Endodermal cell (in vitro differentiated cells): ENCODE results near the gene UTP15. TPM values are rescaled to one million over a fixed set of nuclear protein-coding genes. Genes with fewer than 3 reads are reported as not detected.

ENCODE experiments used
- DNase-seq: peaks from one replicate; pipeline ENCODE4 v3.0.0-alpha.2; 2017
- H3K27ac ChIP-seq: 2 replicates; pipeline ENCODE4 v1.5.1; 2013; ENCODE audit warnings: mild to moderate bottlenecking, low read depth, low read length, moderate library complexity
- H3K27me3 ChIP-seq: 2 replicates; pipeline ENCODE4 v1.6.1; 2013; ENCODE audit warnings: mild to moderate bottlenecking, low read length, moderate library complexity; ENCODE audit not compliant: insufficient read depth, control insufficient read depth, poor library complexity, severe bottlenecking
- H3K36me3 ChIP-seq: 2 replicates; pipeline ENCODE4 v1.7.0; 2013; ENCODE audit warnings: mild to moderate bottlenecking, low read length, moderate library complexity; ENCODE audit not compliant: control insufficient read depth, insufficient read depth
- H3K4me1 ChIP-seq: one replicate; pipeline ENCODE4 v1.7.0; 2013; ENCODE audit warnings: low read length; ENCODE audit not compliant: control insufficient read depth, insufficient read depth
- H3K4me3 ChIP-seq: 2 replicates; pipeline ENCODE4 v1.5.1; 2013; ENCODE audit warnings: mild to moderate bottlenecking, low read length, moderate library complexity
- H3K9ac ChIP-seq: 2 replicates; pipeline ENCODE4 v1.6.1; 2013; ENCODE audit warnings: mild to moderate bottlenecking, low read length, moderate library complexity; ENCODE audit not compliant: poor library complexity, severe bottlenecking; ENCODE audit errors: extremely low read depth
- H3K9me3 ChIP-seq: 2 replicates; pipeline ENCODE4 v1.6.1; 2013; ENCODE audit warnings: mild to moderate bottlenecking, low read length, moderate library complexity; ENCODE audit not compliant: control insufficient read depth
- H3K27ac Mint-ChIP-seq: 2 replicates; pipeline ENCODE4 v1.8.0; 2020; ENCODE audit warnings: mixed read lengths
- H3K27me3 Mint-ChIP-seq: 2 replicates; pipeline ENCODE4 v1.8.0; 2021; ENCODE audit warnings: mild to moderate bottlenecking, mixed read lengths; ENCODE audit not compliant: insufficient read depth
- H3K36me3 Mint-ChIP-seq: 2 replicates; pipeline ENCODE4 v1.8.0; 2020; ENCODE audit warnings: low read depth, mixed read lengths
- H3K4me1 Mint-ChIP-seq: 2 replicates; pipeline ENCODE4 v1.8.0; 2020; ENCODE audit warnings: mixed read lengths
- H3K4me3 Mint-ChIP-seq: 2 replicates; pipeline ENCODE4 v1.8.0; 2020; ENCODE audit warnings: mild to moderate bottlenecking, moderate library complexity, mixed read lengths
- H3K9me3 Mint-ChIP-seq: 2 replicates; pipeline ENCODE4 v1.8.0; 2020; ENCODE audit warnings: mild to moderate bottlenecking, mixed read lengths
- WGBS, 2 experiments: methylation state at CpG; one replicate each; pipeline versions ENCODE4 v1.1.5 to v1.1.7; 2013; ENCODE audit warnings: missing lambda C conversion rate in 2 of 2, mixed read lengths in 1 of 2; ENCODE audit not compliant: insufficient coverage in 1 of 2, insufficient read length in 1 of 2; 5-methylcytosine and 5-hydroxymethylcytosine counted together
- total RNA-seq, 2 donors: library from RNA; stranded (reverse); fragmentation: NEBNext Ultra II Directional in 1 of 2; extraction: Animal tissue kit (Norgen Biotek cat#: 25700) in 1 of 2; gene quantifications; 2 replicates in 1 of 2; 3 replicates in 1 of 2; pipeline ENCODE4 v1.2.1, GENCODE V29; 2021
- TF ChIP-seq, protein P1 (sequence below): fragments of 200-600 bp; sonication (generic); conservative IDR thresholded peaks from 2 replicates; pipeline ENCODE4 v1.5.0; 2021; ENCODE audit warnings: antibody characterized with exemption, mild to moderate bottlenecking

The UTP15 gene
- total RNA-seq, 2 donors from 2014 or later = 24.7 to 28.3 TPM

DNA sequence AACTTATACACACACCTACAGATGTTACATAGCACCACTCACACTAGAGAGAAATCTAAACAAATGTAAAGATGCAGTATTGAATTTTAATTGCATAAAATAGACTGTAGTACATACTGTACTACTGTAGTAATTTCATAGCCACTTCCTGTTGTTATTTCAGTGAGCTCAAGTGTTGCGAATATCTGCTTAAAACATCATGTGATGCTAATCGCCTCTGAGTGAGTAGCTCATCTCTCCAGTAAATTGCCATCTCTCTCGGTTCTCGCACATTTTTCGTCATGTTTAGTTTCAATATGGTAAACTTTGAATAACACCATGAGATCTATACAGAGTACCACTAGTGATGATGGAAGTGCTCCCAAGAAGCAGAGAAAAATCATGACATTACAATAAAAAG, 38.5 kb downstream of the UTP15 start:
- H3K27me3 ChIP-seq = no peaks in the 10 kb centered on the region
- WGBS, 2 experiments = 90 to 100% methylated on average over 2 to 5 of the region's 5 CpGs
- H3K9me3 Mint-ChIP-seq = peaks cover 5% of the 10 kb centered on the region
- H3K9ac ChIP-seq = no peak overlapping the region
- no peak for DNase-seq
- no peaks in the 10 kb centered on the region for H3K36me3 Mint-ChIP-seq
- no peak overlapping the region for H3K27ac ChIP-seq
- H3K4me1 ChIP-seq = no peaks in the 10 kb centered on the region
- TF ChIP-seq, protein P1, sequence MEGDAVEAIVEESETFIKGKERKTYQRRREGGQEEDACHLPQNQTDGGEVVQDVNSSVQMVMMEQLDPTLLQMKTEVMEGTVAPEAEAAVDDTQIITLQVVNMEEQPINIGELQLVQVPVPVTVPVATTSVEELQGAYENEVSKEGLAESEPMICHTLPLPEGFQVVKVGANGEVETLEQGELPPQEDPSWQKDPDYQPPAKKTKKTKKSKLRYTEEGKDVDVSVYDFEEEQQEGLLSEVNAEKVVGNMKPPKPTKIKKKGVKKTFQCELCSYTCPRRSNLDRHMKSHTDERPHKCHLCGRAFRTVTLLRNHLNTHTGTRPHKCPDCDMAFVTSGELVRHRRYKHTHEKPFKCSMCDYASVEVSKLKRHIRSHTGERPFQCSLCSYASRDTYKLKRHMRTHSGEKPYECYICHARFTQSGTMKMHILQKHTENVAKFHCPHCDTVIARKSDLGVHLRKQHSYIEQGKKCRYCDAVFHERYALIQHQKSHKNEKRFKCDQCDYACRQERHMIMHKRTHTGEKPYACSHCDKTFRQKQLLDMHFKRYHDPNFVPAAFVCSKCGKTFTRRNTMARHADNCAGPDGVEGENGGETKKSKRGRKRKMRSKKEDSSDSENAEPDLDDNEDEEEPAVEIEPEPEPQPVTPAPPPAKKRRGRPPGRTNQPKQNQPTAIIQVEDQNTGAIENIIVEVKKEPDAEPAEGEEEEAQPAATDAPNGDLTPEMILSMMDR = no peak
- H3K9me3 ChIP-seq = peaks cover 5% of the 10 kb centered on the region
- H3K4me3 ChIP-seq = no peak overlapping the region
- no peaks in the 10 kb centered on the region for H3K36me3 ChIP-seq
- no peak overlapping the region for H3K4me3 Mint-ChIP-seq
- no peak overlapping the region for H3K27ac Mint-ChIP-seq
- H3K27me3 Mint-ChIP-seq = peaks cover 5% of the 10 kb centered on the region
- no peaks in the 10 kb centered on the region for H3K4me1 Mint-ChIP-seq

DNA sequence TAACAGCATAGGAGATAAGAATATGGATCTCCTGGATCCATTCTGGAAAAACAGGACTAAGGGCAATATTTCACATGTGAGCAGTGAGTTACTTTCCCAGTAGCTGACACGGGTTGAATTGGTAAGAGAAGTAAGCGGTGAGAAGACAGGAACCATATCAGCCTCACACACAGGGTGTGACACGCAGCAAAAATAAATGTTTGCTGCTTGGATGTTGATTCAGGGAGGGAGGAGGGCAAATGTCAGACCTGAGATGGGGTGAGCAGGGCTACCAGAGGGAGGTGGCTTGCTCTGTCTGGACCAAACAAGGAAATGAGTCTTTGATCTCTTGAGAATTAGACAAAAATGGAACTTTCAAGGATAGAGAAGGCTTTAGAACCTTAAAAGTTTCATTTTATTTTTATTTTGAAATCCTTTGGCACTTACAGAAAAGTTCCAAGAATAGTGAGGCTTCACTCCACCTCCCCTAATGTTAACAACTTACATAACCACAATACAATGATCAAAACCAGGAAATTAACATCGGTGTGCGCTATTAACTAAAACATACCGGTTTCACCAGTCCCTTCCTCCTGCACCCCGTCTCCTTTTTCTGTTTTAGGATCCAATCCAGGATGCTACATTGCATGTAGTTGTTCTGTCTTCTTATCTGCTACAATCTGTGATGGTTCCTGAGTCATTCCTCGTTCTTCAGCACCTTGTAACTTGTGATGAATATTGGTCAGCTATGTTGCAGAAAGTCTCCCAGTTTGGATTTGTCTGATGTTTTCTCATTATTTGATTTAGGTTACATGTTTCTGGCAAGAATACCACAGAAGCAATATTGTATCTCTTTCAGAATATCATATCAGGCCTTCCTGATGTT, 39.9 kb downstream of the UTP15 start:
- Histone ChIP-seq H3K36me3 (no peaks in the 10 kb centered on the region), H3K4me3 (no peak overlapping the region), H3K27ac (no peak overlapping the region), H3K9me3 (peaks cover 5% of the 10 kb centered on the region), H3K9ac (no peak overlapping the region), H3K27me3 (no peaks in the 10 kb centered on the region), H3K4me1 (no peaks in the 10 kb centered on the region)
- no peak for DNase-seq
- peaks cover 5% of the 10 kb centered on the region for H3K9me3 Mint-ChIP-seq
- 87 to 96% methylated on average over 8 of the region's 8 CpGs for WGBS, 2 experiments
- TF ChIP-seq, protein P1 = no peak
- H3K27ac Mint-ChIP-seq = no peak overlapping the region
- no peak overlapping the region for H3K4me3 Mint-ChIP-seq
- H3K4me1 Mint-ChIP-seq = no peaks in the 10 kb centered on the region
- no peaks in the 10 kb centered on the region for H3K36me3 Mint-ChIP-seq
- H3K27me3 Mint-ChIP-seq = peaks cover 3% of the 10 kb centered on the region

DNA sequence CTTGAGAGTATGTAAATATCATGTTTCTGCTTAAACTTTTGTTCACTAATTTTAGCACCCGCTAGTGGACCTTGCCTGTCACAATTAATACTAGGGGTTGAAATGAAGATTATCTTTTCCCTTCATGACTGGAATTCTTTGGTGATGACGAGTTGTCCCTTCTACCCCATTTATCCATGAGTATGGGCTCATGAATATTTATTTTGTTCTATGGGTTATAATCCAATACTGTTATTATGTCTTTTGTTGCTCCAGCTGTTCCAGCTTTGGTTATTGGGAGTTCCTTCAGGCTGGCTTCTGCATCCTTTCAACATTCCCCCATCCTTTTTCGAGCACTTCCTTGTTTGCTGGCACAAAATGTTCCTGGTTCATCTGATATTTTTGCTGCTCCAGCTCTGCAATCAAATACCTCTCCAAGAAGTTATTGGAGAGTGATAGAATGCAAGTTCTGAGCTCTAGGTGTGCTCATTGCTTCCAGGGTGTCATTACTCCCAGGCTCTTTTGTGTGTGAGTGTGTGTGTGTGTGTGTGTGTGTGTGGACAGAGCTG, 40.7 kb downstream of the UTP15 start:
- Mint-ChIP-seq H3K27ac (no peak overlapping the region), H3K27me3 (no peaks in the 10 kb centered on the region), H3K9me3 (peaks cover 10% of the 10 kb centered on the region), H3K36me3 (no peaks in the 10 kb centered on the region), H3K4me3 (no peak overlapping the region), H3K4me1 (no peaks in the 10 kb centered on the region)
- no peak for DNase-seq
- TF ChIP-seq, protein P1 = no peak
- no peaks in the 10 kb centered on the region for H3K36me3 ChIP-seq
- no peak overlapping the region for H3K27ac ChIP-seq
- H3K27me3 ChIP-seq = no peaks in the 10 kb centered on the region
- WGBS, 2 experiments = 45 to 100% methylated on average over 1 to 2 of the region's 3 CpGs
- no peaks in the 10 kb centered on the region for H3K4me1 ChIP-seq
- H3K9ac ChIP-seq = no peak overlapping the region
- peaks cover 5% of the 10 kb centered on the region for H3K9me3 ChIP-seq
- H3K4me3 ChIP-seq = no peak overlapping the region
